Measurements from ENCODE around the gene MAPKAP1. TPM values are rescaled to one million over a fixed set of nuclear protein-coding genes. Genes with fewer than 3 reads are reported as not detected.
"Not testable (repeated sequence)": the region's sequence is repeated elsewhere in the genome, so short reads cannot be mapped to it uniquely, and the experiment has no call there.

MAPKAP1 gene
- total RNA-seq, 1 experiment from 2014 or later, result 104 TPM

DNA sequence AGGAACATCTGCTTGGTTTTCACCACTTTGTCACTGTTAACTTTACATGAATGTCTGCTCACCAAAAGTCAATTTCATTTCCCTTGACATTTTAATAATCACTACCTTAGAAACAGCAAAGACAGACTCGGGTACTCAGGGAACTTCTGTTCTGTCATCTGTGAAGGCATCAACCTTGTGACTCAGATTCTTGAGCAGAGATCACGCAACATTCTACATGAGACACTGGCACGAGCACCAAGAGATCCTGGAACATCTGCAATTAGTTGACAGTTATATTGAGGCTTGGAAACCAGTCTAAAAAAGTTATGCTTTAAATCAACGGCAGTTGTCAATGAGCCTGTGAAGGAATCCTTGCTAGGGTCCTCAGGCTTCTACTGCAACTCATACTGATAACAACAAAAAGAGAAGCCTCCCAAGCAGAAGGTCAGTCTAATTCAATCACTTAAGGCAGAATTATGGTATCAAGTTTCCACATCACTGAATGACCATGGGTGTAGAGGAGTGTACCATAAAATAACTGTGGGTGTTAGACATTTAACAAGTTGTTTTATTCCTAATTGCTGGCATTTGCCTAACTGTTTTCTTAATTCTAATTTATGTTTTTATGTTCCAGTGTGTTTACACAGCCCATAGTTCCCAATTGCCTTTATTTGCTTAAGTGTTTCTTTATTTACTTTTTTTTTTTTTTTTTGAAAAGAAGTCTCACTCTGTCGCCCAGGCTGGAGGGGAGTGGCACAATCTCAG, 36.8 kb upstream of the MAPKAP1 start:
- DNase-seq (ENCODE audit: low read depth, low spot score), result no peak
- in situ Hi-C loops (cut with HindIII; ENCODE audit: low pct_unique_long_range_greater_than_20kb, low sequenced_read_pairs), result no loop called here

DNA sequence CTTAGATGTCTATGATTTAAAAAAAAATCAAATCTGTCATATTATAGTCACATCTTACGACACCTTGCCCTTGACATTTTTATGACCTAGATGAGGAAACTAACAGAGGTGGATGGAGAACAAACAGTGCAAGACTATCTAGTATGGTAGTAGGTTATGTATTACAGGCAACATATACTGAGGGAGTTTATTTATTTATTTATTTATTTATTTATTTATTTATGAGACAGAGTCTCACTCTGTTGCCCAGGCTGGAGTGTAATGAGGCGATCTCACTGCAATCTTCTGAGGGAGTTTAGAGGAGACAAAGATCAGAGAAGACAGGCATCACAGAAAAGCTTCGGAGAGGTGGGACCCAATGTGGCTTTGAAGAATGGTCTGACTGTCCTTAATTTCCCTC, 35.6 kb upstream of the MAPKAP1 start:
- in situ Hi-C loops (cut with HindIII; ENCODE audit: low pct_unique_long_range_greater_than_20kb, low sequenced_read_pairs), result no loop called here
- DNase-seq (ENCODE audit: low read depth, low spot score), result no peak

DNA sequence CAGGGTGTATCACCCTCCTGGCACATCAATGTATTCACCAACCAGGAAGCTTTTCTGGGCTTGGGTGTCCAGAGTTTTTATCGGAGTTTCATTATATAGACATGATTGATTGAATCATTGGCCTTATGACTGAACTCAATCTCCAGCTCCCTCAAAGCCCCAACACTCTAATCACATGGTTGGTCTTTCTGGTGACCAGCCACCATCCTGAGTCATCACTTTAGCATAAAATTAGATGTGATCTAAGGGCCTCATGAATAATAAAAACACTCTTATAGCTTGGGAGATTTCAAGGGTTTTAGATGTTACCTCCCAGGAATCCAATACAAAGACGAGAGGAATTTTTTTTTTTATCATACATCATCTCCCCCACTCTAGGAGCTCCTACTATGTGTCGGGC, 32.4 kb upstream of the MAPKAP1 start:
- no peak for DNase-seq (ENCODE audit: low read depth, low spot score)
- in situ Hi-C loops (cut with HindIII; ENCODE audit: low pct_unique_long_range_greater_than_20kb, low sequenced_read_pairs), result no loop called here

DNA sequence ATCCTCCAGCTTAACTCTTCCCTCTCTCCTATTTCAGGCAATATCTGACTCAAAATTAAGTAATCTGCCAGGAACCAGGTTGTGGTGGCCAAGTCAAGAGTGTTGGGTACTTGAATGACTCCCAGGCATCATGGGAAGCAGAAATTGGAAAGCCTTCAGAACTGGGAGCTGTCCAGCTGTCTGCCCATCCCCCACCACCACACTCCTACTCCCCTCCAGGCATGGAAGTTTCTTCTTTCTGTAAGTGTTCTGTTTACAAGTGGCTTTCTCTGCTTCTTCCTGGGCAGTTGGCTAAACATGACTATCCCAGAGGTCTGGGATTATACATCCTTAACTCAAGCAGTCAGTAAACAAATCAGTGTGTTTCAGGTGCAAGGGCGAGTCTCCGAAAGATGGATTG, 25.6 kb upstream of the MAPKAP1 start:
- peak; percentile 2 for DNase-seq (ENCODE audit: low read depth, low spot score)
- in situ Hi-C loops (cut with HindIII; ENCODE audit: low pct_unique_long_range_greater_than_20kb, low sequenced_read_pairs), result no loop called here

DNA sequence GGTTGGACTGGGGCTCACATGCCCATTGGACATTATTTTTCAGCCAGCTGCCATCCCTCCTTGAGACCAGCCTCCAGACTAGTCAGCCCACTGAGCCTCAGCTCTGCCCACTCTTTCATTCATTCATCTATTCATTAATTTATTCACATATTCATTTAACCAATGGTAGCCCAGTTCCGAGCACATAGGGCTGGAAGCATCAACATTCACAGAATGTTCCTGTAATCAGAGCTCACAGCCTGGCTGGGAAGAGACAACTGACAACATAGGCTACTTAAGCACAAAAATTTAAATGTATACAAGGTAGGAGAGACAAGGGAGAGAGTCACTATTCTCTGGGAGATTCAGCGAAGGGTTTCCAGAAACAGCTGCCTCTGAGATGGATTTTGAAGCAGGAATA, 23.2 kb upstream of the MAPKAP1 start:
- in situ Hi-C loops (cut with HindIII; ENCODE audit: low pct_unique_long_range_greater_than_20kb, low sequenced_read_pairs), result no loop called here
- no peak for DNase-seq (ENCODE audit: low read depth, low spot score)

DNA sequence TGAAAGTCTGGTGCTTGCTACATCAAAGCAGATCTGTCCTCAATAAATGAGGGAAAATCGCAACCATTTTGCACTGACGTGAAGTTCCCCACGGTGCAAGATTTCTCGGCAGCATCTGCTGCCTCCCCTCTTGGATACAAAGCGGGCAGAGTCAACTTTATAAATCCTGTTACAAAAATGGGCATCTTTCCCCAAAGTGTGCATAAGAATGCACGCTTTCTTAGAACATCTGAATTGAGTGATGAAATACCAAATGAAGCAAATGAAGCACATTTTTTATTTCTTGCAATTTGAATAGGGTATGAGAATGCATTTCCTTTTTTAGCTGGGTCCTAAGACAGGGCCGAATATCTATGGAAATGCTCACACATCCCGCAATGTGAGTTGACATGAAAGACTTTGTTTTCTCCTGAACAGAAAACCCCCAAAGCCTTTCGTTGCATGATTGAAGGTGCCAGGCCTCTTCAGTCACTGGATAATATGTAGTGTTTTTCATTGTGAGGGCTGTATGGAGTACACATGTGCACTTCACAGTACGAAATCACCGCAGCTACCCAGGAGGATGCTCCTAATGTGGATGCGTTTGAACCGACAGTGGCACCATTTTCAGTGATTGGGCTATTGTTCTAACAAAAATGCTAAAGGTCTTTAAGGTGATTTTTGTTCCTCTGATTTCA, 19.6 kb upstream of the MAPKAP1 start:
- in situ Hi-C loops (cut with HindIII; ENCODE audit: low pct_unique_long_range_greater_than_20kb, low sequenced_read_pairs), result no loop called here
- no peak for DNase-seq (ENCODE audit: low read depth, low spot score)

DNA sequence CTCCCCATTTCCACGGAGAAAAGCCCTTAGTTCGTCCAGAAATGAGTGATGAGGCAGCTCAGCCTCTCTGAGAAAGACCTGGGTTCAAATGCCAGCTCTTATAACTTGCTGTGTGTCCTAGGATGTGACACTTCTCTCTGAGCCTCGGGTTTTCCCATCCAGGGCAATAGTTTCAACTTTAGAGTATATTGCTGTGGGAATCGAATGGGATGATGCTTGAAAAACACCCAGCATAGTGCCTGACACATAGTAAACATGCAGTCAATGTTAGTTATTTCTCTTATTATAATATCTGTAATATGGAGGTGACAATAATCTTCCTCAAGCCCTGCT, 430 bp upstream of the MAPKAP1 start:
- DNase-seq (ENCODE audit: low read depth, low spot score), result no peak
- in situ Hi-C loops (cut with HindIII; ENCODE audit: low pct_unique_long_range_greater_than_20kb, low sequenced_read_pairs), result no loop called here

DNA sequence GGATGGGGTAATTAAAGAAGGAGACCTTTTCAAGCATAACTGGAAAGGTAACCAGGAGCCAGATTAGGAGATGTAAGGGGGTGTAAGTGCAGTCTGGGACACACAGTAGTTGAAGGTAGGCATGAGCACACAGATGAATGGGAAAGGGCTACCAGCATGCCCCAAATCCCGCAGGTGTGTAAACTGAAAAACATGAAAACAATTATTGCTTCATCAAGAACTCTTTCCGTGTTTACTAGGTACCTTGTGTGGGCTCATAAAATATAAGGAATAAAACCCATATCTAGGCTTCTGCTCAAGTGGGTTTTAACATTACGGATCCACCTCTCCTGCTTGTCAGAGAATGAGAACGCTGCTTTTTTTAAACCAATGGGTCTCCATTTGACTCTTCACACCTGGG, 1.1 kb downstream of the MAPKAP1 start:
- DNase-seq (ENCODE audit: low read depth, low spot score), result no peak
- in situ Hi-C loops (cut with HindIII; ENCODE audit: low pct_unique_long_range_greater_than_20kb, low sequenced_read_pairs), result no loop called here

DNA sequence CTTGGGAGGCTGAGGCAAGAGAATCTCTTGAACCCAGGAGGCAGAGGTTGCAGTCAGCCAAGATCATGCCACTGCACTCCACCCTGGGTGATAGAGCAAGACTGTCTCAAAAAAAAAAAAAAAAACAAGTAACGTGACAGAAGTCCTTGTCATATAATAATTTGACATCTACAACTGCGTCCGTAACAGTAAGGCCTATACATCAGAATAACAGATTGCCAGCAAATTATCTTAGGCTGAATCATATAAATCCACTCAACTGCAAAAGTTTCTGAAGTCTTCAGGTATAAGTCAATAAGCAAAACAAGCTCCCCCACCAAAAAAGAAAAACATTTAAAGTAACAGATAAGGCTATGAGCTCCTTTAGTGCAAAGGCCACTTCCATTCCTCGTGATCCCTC, 3.3 kb downstream of the MAPKAP1 start:
- DNase-seq (ENCODE audit: low read depth, low spot score), result no peak
- in situ Hi-C loops (cut with HindIII; ENCODE audit: low pct_unique_long_range_greater_than_20kb, low sequenced_read_pairs), result no loop called here

DNA sequence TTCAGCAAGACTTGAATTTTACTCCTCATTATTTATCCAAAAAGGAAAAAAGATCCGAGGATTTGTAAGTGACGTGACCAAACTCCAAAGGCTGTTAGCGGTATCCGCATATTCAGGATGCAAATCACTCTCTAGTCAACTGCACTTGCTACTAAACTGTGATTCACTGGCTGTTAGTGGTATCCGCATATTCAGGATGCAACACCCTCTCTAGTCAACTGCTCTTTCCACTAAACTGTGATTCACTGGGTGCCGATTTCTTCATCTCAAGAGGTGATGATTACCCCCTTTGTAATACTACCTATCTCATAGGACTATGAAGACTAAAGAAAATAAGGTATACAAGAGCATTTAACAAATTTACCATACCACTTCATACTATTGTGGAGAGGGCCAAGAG, 5.7 kb downstream of the MAPKAP1 start:
- DNase-seq (ENCODE audit: low read depth, low spot score), result no peak
- in situ Hi-C loops (cut with HindIII; ENCODE audit: low pct_unique_long_range_greater_than_20kb, low sequenced_read_pairs), result no loop called here

DNA sequence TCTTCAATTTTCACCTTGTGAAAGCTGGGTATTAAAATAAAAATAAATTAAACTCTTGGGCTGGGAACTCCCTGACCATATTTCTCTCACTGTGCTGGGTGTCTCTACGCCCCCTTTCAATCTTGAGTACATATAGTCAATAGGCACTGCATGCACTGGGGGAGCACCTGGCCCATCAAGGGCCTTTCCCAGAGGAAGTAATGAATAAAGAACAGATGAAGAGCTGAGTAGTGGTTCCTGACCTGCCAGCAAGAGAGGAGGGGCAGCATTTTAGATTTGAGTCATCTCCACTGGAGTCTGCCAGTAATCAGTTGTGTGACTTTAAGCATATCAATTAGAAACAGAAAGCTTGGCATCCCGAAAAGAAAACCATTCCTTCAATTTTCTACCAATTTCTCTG, 6.2 kb downstream of the MAPKAP1 start:
- DNase-seq (ENCODE audit: low read depth, low spot score), result no peak
- in situ Hi-C loops (cut with HindIII; ENCODE audit: low pct_unique_long_range_greater_than_20kb, low sequenced_read_pairs), result no loop called here

DNA sequence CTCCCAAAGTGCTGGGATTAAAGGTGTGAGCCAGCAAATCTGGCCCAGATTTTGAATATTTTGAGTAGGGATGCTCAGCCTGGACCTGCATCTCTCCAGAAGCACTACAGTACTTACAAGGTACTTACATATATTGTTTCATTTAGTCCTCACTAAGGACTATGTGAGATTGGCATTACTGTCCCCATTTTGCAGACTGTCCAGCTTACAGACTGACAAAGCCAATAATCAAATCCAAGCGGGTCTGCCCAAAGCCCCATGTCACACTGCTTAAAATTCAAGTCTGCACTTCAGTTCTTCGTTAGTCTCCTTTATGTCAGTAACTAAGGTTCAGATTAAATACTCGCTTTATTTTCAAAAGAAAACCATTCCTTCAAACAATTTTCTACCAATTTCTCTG, 7.1 kb downstream of the MAPKAP1 start:
- in situ Hi-C loops (cut with HindIII; ENCODE audit: low pct_unique_long_range_greater_than_20kb, low sequenced_read_pairs), result no loop called here

DNA sequence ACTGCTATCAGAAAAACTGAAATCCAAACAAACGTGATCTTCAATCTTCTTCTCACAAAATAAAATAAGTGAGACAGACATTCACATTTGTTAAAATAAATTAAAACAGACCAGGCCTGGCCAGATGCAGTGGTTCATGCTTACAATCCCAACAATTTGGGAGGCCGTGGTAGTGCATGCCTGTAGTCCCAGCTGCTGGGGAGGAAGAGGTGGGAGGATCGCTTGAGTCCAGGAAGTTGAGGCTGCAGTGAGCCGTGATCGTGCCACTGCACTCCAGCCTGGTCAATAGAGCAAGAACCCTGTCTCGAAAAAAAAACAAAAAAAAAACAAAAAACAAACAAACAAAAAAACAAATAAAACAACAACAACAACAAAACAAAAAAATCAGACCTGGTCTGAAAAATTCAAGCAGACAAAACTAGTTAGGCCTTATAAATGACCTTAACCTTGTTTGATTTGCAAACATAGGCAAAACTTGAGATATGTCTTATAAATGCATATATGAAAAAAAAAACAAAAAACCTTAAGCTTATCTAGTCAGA, 10.8 kb downstream of the MAPKAP1 start:
- no peak for DNase-seq (ENCODE audit: low read depth, low spot score)
- in situ Hi-C loops (cut with HindIII; ENCODE audit: low pct_unique_long_range_greater_than_20kb, low sequenced_read_pairs), result no loop called here

More for the DNA sequence above, 7.1 kb downstream of the MAPKAP1 start:
- DNase-seq (ENCODE audit: low read depth, low spot score), result no peak

DNA sequence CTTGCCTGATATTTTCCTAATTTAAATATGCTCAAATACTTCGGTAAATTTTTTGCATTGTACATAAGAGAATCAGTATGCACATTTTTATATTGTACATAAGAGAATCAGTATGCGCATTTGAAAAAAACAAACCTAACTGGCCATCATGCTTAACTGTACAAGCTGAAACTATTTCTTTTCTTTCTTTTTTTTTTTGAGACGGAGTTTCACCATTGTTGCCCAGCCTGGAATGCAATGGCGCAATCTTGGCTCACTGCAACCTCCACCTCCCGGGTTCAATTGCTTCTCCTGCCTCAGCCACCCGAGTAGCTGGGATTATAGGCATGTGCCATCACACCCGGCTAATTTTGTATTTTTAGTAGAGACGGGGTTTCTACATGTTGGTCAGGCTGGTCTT, 11.5 kb downstream of the MAPKAP1 start:
- in situ Hi-C loops (cut with HindIII; ENCODE audit: low pct_unique_long_range_greater_than_20kb, low sequenced_read_pairs); DNase-seq (ENCODE audit: low read depth, low spot score): not testable (repeated sequence)

DNA sequence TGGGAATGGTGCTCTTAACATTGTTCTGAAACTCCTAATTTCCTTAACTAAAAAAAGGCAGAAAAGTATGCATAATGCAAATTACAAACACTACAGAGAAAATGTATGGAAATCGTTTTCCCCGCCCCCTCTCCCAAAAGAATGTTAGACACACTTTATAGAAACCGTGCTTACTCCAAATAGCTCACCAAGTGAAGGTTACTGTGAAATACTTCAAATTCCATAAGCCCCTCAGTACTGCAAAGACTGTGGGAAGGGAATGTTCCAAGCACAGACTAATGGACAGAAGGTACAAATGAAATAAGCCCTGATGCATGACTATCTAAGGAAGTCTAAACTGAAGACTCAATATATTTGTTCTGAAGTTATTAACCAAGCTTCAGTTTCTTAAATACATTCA, 12.5 kb downstream of the MAPKAP1 start:
- in situ Hi-C loops (cut with HindIII; ENCODE audit: low pct_unique_long_range_greater_than_20kb, low sequenced_read_pairs), result no loop called here

DNA sequence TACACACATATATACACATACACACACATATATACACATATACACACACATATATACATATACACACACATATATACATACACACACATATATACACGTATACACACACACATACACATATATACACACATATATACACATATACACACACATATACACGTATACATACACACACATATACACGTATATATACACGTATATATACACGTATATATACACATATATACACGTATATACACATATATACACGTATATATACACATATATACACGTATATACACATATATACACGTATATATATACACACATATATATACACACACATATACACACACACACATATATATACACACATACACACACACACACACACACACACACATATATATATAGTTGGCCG, 13.5 kb downstream of the MAPKAP1 start:
- in situ Hi-C loops (cut with HindIII; ENCODE audit: low pct_unique_long_range_greater_than_20kb, low sequenced_read_pairs); DNase-seq (ENCODE audit: low read depth, low spot score): not testable (repeated sequence)

More for the DNA sequence above, 12.5 kb downstream of the MAPKAP1 start:
- no peak for DNase-seq (ENCODE audit: low read depth, low spot score)

DNA sequence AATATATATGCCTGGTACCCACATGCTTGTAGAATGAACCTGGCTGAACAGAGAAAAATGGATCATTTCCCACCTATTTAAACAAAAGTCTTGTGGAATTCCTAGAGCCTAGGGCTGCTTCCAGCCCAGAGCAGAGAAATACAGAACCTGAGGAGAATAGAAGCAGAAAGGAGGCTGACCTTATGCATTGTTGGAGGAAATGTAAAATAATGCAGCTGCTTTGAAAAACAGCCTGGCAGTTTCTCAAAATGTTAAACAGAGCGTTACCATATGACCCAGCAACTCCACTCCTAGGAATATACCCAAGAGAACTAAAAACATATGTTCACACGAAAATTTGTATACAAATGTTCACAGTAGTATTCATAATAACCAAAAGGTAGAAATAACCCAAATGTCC, 15.1 kb downstream of the MAPKAP1 start:
- no peak for DNase-seq (ENCODE audit: low read depth, low spot score)
- in situ Hi-C loops (cut with HindIII; ENCODE audit: low pct_unique_long_range_greater_than_20kb, low sequenced_read_pairs), result no loop called here

DNA sequence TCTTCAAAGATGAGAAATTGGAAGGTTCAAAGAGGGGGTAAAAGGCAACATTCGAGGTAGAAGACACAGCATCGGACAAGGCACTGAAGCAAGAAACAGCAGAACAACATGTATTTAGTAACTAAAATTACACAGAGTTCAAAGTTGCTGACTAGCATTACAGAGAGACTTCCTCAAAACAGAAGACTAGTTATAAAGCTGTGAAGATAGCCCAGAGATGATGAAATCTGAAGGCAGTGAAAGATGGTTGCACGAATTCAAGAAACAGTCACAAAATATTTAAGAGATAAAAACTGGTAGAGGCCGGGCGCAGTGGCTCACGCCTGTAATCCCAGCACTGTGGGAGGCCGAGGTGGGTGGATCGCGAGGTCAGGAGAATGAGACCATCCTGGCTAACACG, 16.3 kb downstream of the MAPKAP1 start:
- no peak for DNase-seq (ENCODE audit: low read depth, low spot score)
- in situ Hi-C loops (cut with HindIII; ENCODE audit: low pct_unique_long_range_greater_than_20kb, low sequenced_read_pairs), result no loop called here

DNA sequence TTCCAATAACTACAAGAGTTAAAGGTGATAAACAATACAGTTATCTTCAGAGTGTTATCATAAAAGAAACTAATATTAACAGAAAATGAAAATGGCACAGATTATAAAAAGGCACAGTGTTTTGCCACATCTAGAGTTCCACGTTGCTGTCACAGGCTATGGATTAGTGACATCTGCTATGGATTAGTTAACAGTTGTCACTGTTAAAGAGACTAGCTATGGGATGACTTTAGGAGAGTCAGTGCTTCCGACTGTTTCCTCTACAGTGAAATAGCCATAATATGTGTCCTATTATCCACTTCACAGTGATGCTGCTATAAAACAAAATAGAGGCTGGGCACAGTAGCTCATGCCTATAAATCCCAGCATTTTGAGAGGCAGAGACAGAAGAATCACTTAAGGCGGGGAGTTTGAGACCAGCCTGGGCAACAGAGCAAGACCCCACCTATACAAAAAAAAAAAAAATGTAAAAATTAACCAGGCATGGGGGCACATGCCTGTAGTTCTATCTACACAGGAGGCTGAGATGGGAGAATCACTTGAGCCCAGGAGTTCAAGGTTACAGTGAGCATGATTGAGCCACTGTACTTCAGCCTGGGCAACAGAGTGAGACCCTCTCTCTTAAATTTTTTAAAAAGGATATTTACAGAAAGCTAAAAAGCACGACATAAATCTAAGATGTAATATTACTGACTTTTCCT, 19.7 kb downstream of the MAPKAP1 start:
- DNase-seq (ENCODE audit: low read depth, low spot score), result no peak
- in situ Hi-C loops (cut with HindIII; ENCODE audit: low pct_unique_long_range_greater_than_20kb, low sequenced_read_pairs), result no loop called here

Measured in SK-MEL-5 (cell line).